K562 (cell line): ENCODE results near the gene IRF9. TPM values are rescaled to one million over a fixed set of nuclear protein-coding genes. Genes with fewer than 3 reads are reported as not detected.

ENCODE experiments used
- CEBPG ChIP-seq, 3 experiments: fragments of 200-800 bp in 1 of 3; sonication (Bioruptor generic) in 1 of 3; sonication (generic) in 1 of 3; formaldehyde crosslinking in 1 of 3; IDR thresholded peaks in 2 of 3; conservative IDR thresholded peaks in 1 of 3; 2 replicates each; pipeline versions ENCODE4 v1.6.1 to v1.8.0; 2016 to 2022; ENCODE audit warnings: missing compliant biosample characterization in 2 of 3, missing genetic modification characterization in 2 of 3, mild to moderate bottlenecking in 1 of 3, missing genetic modification reagents in 1 of 3
- DMBX1 ChIP-seq: fragments of 250-450 bp; sonication (Bioruptor Pico); IDR thresholded peaks from 2 replicates; pipeline ENCODE4 v1.8.0; 2022; ENCODE audit warnings: inconsistent platforms, mild to moderate bottlenecking, moderate library complexity, borderline replicate concordance
- ETS1 ChIP-seq: conservative IDR thresholded peaks from 2 replicates; pipeline ENCODE4 v1.6.1; 2011; ENCODE audit warnings: low read depth, mild to moderate bottlenecking, low read length; ENCODE audit not compliant: control insufficient read depth
- EWSR1 ChIP-seq: fragments of 450-650 bp; IDR thresholded peaks from 2 replicates; pipeline ENCODE4 v1.6.1; 2018; ENCODE audit warnings: borderline replicate concordance, mild to moderate bottlenecking, low read depth, moderate library complexity; ENCODE audit not compliant: partially characterized antibody
- FIP1L1 ChIP-seq: fragments of 200-400 bp; formaldehyde crosslinking; IDR thresholded peaks from 2 replicates; pipeline ENCODE4 v1.6.1; 2018; ENCODE audit warnings: mild to moderate bottlenecking, low read depth, low read length; ENCODE audit not compliant: poor library complexity, severe bottlenecking
- KAT8 ChIP-seq: fragments of 450-650 bp; IDR thresholded peaks from 2 replicates; pipeline ENCODE4 v1.6.1; 2016; ENCODE audit warnings: low read depth, mild to moderate bottlenecking
- KLF13 ChIP-seq: fragments of 450-650 bp; IDR thresholded peaks from 2 replicates; pipeline ENCODE4 v1.6.1; 2016; ENCODE audit warnings: missing genetic modification characterization, low read depth, mild to moderate bottlenecking, missing compliant biosample characterization, moderate library complexity, borderline replicate concordance
- MTA2 ChIP-seq: fragments of 450-650 bp; IDR thresholded peaks from 2 replicates; pipeline ENCODE4 v1.6.1; 2016; ENCODE audit warnings: low read depth
- NCOA6 ChIP-seq: fragments of 450-650 bp; IDR thresholded peaks from 2 replicates; pipeline ENCODE4 v1.6.1; 2017; ENCODE audit warnings: mild to moderate bottlenecking
- PCBP2 ChIP-seq: fragments of 200-400 bp; formaldehyde crosslinking; IDR thresholded peaks from 2 replicates; pipeline ENCODE4 v1.6.1; 2018; ENCODE audit warnings: low read length, low read depth, mild to moderate bottlenecking, moderate library complexity; ENCODE audit not compliant: poor library complexity, severe bottlenecking
- RBM34 ChIP-seq: fragments of 200-400 bp; formaldehyde crosslinking; IDR thresholded peaks from 2 replicates; pipeline ENCODE4 v1.6.1; 2018; ENCODE audit warnings: low read length, borderline replicate concordance; ENCODE audit not compliant: insufficient read depth
- TEAD1 ChIP-seq, 2 experiments: fragments of 450-650 bp in 1 of 2; sonication (generic) in 1 of 2; formaldehyde crosslinking; IDR thresholded peaks; 2 replicates each; pipeline versions ENCODE4 v1.4.0 to v1.8.0; 2020 to 2022; ENCODE audit warnings: mild to moderate bottlenecking in 2 of 2, missing genetic modification reagents in 1 of 2
- ZBTB34 ChIP-seq: fragments of 250-450 bp; sonication (Bioruptor Pico); IDR thresholded peaks from 2 replicates; pipeline ENCODE4 v1.8.0; 2021; ENCODE audit warnings: mild to moderate bottlenecking, moderate library complexity
- ZNF12 ChIP-seq: sonication (generic); formaldehyde crosslinking; IDR thresholded peaks from 2 replicates; pipeline ENCODE4 v1.4.0; 2020; ENCODE audit warnings: mild to moderate bottlenecking, missing genetic modification reagents
- ZNF551 ChIP-seq: fragments of 250-450 bp; sonication (Bioruptor Pico); IDR thresholded peaks from 2 replicates; pipeline ENCODE4 v1.5.0; 2021; ENCODE audit warnings: mild to moderate bottlenecking, moderate library complexity
- polyA plus RNA-seq, 8 experiments: library from polyadenylated mRNA; depleted of rRNA in 4 of 8; stranded (reverse) in 5 of 8; unstranded in 3 of 8; fragments of >200 nt; fragmentation: Nextera tagmentation in 2 of 8; fragmentation: Illumina TruSeq in 1 of 8; extraction: Ambion mirVana in 2 of 8; extraction: Trizol in 1 of 8; gene quantifications; 2 replicates each; pipeline versions ENCODE4 v1.2.1 to v1.2.3, GENCODE V29; 2011 to 2014; ENCODE audit warnings: inconsistent platforms in 1 of 8, missing spikeins in 1 of 8
- total RNA-seq, 7 experiments: library from RNA; depleted of rRNA in 6 of 7; stranded (reverse); fragments of >200 nt in 6 of 7; fragmentation: Illumina TruSeq in 2 of 7; extraction: Trizol in 2 of 7; gene quantifications; 2 replicates each; pipeline versions ENCODE4 v1.2.1 to v1.2.3, GENCODE V29; 2011 to 2021; ENCODE audit warnings: low replicate concordance in 1 of 7
- TF ChIP-seq, protein P1 (sequence below): fragments of 450-650 bp; conservative IDR thresholded peaks from 2 replicates; pipeline ENCODE4 v1.6.1; 2016; ENCODE audit warnings: missing genetic modification characterization, low read depth, mild to moderate bottlenecking, control low read depth, missing compliant biosample characterization
- TF ChIP-seq, protein P2 (sequence below): fragments of 250-450 bp; sonication (Bioruptor Pico); IDR thresholded peaks from 2 replicates; pipeline ENCODE4 v1.5.0; 2020; ENCODE audit warnings: mild to moderate bottlenecking
- TF ChIP-seq, protein P3 (sequence below): fragments of 450-650 bp; IDR thresholded peaks from 2 replicates; pipeline ENCODE4 v1.6.1; 2016; ENCODE audit warnings: antibody characterized with exemption

Gene IRF9
- total and polyA plus RNA-seq, 9 of the 15 experiments (the other 6 are each of a cell fraction or from before 2014, with no cell fraction given): 0.79 to 14.8 (median 6.1) TPM

- TF ChIP-seq DMBX1 (CRISPR knock-in tag) (no peak; the same call in 1 of the 2 replicates), PCBP2 (no peak), MTA2 (no peak), RBM34 (no peak), NCOA6 (no peak), FIP1L1 (peak; percentile 63), TEAD1 (CRISPR knock-in tag; IDR thresholded peaks at IDR 0.05) (no peak), ZNF12 (CRISPR knock-in tag) (no peak), KLF13 (0 out of 2 replicates have a peak, but pooled peaks have one; percentile 54), ZBTB34 (CRISPR knock-in tag) (no peak), KAT8 (no peak), ZNF551 (CRISPR knock-in tag) (no peak), EWSR1 (no peak), ETS1 (no peak), CEBPG (CRISPR knock-in tag; IDR thresholded peaks at IDR 0.05) (peak; percentile 63; the same call in 1 of the 2 replicates), CEBPG (tag; conservative IDR thresholded peaks at IDR 0.05 in 1 of 2, IDR thresholded peaks at IDR 0.05 in 1 of 2) (peak in 1 of 2 experiments; percentile 27; a peak in 1 of 4 replicates)
- TF ChIP-seq, protein P1, sequence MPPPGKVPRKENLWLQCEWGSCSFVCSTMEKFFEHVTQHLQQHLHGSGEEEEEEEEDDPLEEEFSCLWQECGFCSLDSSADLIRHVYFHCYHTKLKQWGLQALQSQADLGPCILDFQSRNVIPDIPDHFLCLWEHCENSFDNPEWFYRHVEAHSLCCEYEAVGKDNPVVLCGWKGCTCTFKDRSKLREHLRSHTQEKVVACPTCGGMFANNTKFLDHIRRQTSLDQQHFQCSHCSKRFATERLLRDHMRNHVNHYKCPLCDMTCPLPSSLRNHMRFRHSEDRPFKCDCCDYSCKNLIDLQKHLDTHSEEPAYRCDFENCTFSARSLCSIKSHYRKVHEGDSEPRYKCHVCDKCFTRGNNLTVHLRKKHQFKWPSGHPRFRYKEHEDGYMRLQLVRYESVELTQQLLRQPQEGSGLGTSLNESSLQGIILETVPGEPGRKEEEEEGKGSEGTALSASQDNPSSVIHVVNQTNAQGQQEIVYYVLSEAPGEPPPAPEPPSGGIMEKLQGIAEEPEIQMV (tag): no peak
- TF ChIP-seq, protein P2, sequence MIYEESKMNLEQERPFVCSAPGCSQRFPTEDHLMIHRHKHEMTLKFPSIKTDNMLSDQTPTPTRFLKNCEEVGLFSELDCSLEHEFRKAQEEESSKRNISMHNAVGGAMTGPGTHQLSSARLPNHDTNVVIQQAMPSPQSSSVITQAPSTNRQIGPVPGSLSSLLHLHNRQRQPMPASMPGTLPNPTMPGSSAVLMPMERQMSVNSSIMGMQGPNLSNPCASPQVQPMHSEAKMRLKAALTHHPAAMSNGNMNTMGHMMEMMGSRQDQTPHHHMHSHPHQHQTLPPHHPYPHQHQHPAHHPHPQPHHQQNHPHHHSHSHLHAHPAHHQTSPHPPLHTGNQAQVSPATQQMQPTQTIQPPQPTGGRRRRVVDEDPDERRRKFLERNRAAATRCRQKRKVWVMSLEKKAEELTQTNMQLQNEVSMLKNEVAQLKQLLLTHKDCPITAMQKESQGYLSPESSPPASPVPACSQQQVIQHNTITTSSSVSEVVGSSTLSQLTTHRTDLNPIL (CRISPR knock-in tag): no peak
- TF ChIP-seq, protein P3, sequence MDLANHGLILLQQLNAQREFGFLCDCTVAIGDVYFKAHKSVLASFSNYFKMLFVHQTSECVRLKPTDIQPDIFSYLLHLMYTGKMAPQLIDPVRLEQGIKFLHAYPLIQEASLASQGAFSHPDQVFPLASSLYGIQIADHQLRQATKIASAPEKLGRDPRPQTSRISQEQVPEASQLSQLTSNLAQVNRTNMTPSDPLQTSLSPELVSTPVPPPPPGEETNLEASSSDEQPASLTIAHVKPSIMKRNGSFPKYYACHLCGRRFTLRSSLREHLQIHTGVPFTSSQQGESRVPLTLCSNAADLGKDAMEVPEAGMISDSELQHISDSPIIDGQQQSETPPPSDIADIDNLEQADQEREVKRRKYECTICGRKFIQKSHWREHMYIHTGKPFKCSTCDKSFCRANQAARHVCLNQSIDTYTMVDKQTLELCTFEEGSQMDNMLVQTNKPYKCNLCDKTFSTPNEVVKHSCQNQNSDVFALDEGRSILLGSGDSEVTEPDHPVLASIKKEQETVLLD: no peak
These were observed 52.1 kb downstream of the IRF9 start, which contains the start of gene CHMP4A (continued) for GRCh38 chr14:24212924-24213865.
